Endothelial cell of umbilical vein (primary cell): ENCODE data around the gene SKI. TPM values are rescaled to one million over a fixed set of nuclear protein-coding genes. Genes with fewer than 3 reads are reported as not detected.

Experiments used
- BruUV-seq: library from RNA; stranded (reverse); fragments of 400-500 nt; replicated peaks from 2 replicates; lab custom pipeline; 2021; lab: Mats Ljungman, UMichigan
- CTCF ChIA-PET: fragments of 300-600, 350-600 bp; sonication (Branson Sonifier 250); formaldehyde crosslinking; loops from one replicate; lab custom pipeline; 2021; ENCODE audit warnings: antibody characterized with exemption, inconsistent platforms; lab: Charles Lee
- POLR2A ChIA-PET: fragments of 300-600, 350-600 bp; sonication (Branson Sonifier 250); formaldehyde crosslinking; loops from one replicate; lab custom pipeline; 2021; ENCODE audit warnings: antibody characterized with exemption, inconsistent platforms; lab: Charles Lee
- DNase-seq: peaks from one replicate; pipeline ENCODE4 v3.0.0-alpha.2; 2011; ENCODE audit warnings: low read depth, low spot score
- FAIRE-seq: peaks from 2 replicates; lab custom pipeline; 2011; peaks lifted over from hg19 to GRCh38; lab: Jason Lieb, UNC
- H2AFZ ChIP-seq: 2 replicates; pipeline ENCODE4 v1.6.0; 2012; ENCODE audit warnings: low read depth, low read length, control low read depth, inconsistent platforms
- H3K27ac ChIP-seq: 2 replicates; pipeline ENCODE4 v1.5.1; 2011; ENCODE audit warnings: low read depth, mild to moderate bottlenecking, control low read depth, low read length, moderate library complexity; ENCODE audit not compliant: insufficient read depth
- H3K27me3 ChIP-seq, 2 experiments: 2 replicates each; pipeline versions ENCODE4 v1.6.0 to v1.6.1; 2011; ENCODE audit warnings: low read length in 2 of 2, mixed read lengths in 1 of 2; ENCODE audit not compliant: control insufficient read depth in 2 of 2, insufficient read depth in 2 of 2
- H3K36me3 ChIP-seq, 2 experiments: 2 replicates in 1 of 2; 3 replicates in 1 of 2; pipeline ENCODE4 v1.5.1; 2011; ENCODE audit warnings: low read length in 2 of 2, mild to moderate bottlenecking in 1 of 2, moderate library complexity in 1 of 2; ENCODE audit not compliant: control insufficient read depth in 2 of 2, insufficient read depth in 2 of 2; ENCODE audit errors: extremely low read depth in 1 of 2
- H3K4me1 ChIP-seq: 3 replicates; pipeline ENCODE4 v1.5.1; 2011; ENCODE audit warnings: mild to moderate bottlenecking, low read length; ENCODE audit not compliant: control insufficient read depth, insufficient read depth; ENCODE audit errors: extremely low read depth
- H3K4me2 ChIP-seq: 2 replicates; pipeline ENCODE4 v1.6.1; 2011; ENCODE audit warnings: low read length, control low read depth, mixed read lengths; ENCODE audit not compliant: insufficient read depth
- H3K4me3 ChIP-seq, 3 experiments: fragments of 200-600 bp in 1 of 3; sonication (generic), shearing (Covaris generic) in 1 of 3; replicated peaks in 1 of 3; 2 replicates each; pipeline ENCODE4 v1.5.1; 2011 to 2016; ENCODE audit warnings: control low read depth in 3 of 3, low read length in 3 of 3, mild to moderate bottlenecking in 2 of 3, inconsistent platforms in 1 of 3, low read depth in 1 of 3, moderate library complexity in 1 of 3; ENCODE audit not compliant: insufficient read depth in 1 of 3
- H3K79me2 ChIP-seq: 2 replicates; pipeline ENCODE4 v1.6.0; 2012; ENCODE audit warnings: low read length, inconsistent platforms; ENCODE audit not compliant: control insufficient read depth, insufficient read depth
- H3K9ac ChIP-seq: replicated peaks from 2 replicates; pipeline ENCODE3; 2011; ENCODE audit warnings: low read length, control low read depth; ENCODE audit not compliant: insufficient read depth; ENCODE audit errors: extremely low read depth
- H3K9me1 ChIP-seq: replicated peaks from 3 replicates; pipeline ENCODE4 v1.6.0; 2011; ENCODE audit warnings: mild to moderate bottlenecking, low read length; ENCODE audit not compliant: control insufficient read depth, insufficient read depth; ENCODE audit errors: extremely low read depth
- H3K9me3 ChIP-seq: replicated peaks from 2 replicates; pipeline ENCODE4 v1.5.1; 2012; ENCODE audit warnings: low read length, inconsistent platforms; ENCODE audit not compliant: control insufficient read depth, insufficient read depth
- H4K20me1 ChIP-seq: replicated peaks from 2 replicates; pipeline ENCODE3; 2011; ENCODE audit warnings: mild to moderate bottlenecking, low read length; ENCODE audit not compliant: control insufficient read depth, insufficient read depth; ENCODE audit errors: extremely low read depth
- EZH2 ChIP-seq: IDR thresholded peaks from 2 replicates; pipeline ENCODE4 v1.6.1; 2012; ENCODE audit warnings: borderline replicate concordance, low read depth, mild to moderate bottlenecking, moderate library complexity, low read length, inconsistent platforms; ENCODE audit not compliant: severe bottlenecking
- FOS ChIP-seq: IDR thresholded peaks from 2 replicates; pipeline ENCODE4 v1.6.1; 2011; ENCODE audit warnings: mild to moderate bottlenecking, low read length, moderate library complexity, borderline replicate concordance; ENCODE audit not compliant: insufficient read depth
- GATA2 ChIP-seq: IDR thresholded peaks from 2 replicates; pipeline ENCODE4 v1.7.0; 2011; ENCODE audit warnings: low read depth, mild to moderate bottlenecking, moderate library complexity, mixed read lengths, low read length; ENCODE audit not compliant: insufficient read length, insufficient read depth
- JUN ChIP-seq: IDR thresholded peaks from 2 replicates; pipeline ENCODE4 v1.6.1; 2011; ENCODE audit warnings: borderline replicate concordance, low read depth; ENCODE audit not compliant: insufficient read length, insufficient read depth
- MYC ChIP-seq: IDR thresholded peaks from one replicate; pipeline ENCODE4 v1.6.1; 2011; ENCODE audit warnings: mild to moderate bottlenecking, low read depth, low read length
- POLR2A ChIP-seq: IDR thresholded peaks from 2 replicates; pipeline ENCODE4 v1.6.1; 2012; ENCODE audit warnings: low read depth, mild to moderate bottlenecking, control low read depth, low read length
- POLR2AphosphoS5 ChIP-seq: IDR thresholded peaks from 2 replicates; pipeline ENCODE4 v1.6.1; 2012; ENCODE audit warnings: low read depth, mild to moderate bottlenecking, control low read depth, low read length, moderate library complexity; ENCODE audit not compliant: insufficient read depth
- dilution Hi-C: fragments of 300-500 bp; cut with MboI; formaldehyde crosslinking; loops from one replicate; pipeline ENCODE4 v1.15.0; 2019; ENCODE audit warnings: low sequenced_read_pairs; ENCODE audit not compliant: extremely low pct_ligation_motif_present
- intact Hi-C: fragments of 100-400 bp; cut with micrococcal nuclease; formaldehyde crosslinking; loops from one replicate; pipeline ENCODE4 v1.10.0; 2022
- polyA plus RNA-seq, 4 experiments: library from polyadenylated mRNA; depleted of rRNA in 3 of 4; stranded (reverse) in 3 of 4; unstranded in 1 of 4; fragments of >200 nt; gene quantifications; 2 replicates each; pipeline versions ENCODE4 v1.2.1 to v1.2.3, GENCODE V29; 2011 to 2012; ENCODE audit warnings: missing spikeins in 1 of 4
- total RNA-seq: library from RNA; stranded (reverse); gene quantifications from 2 replicates; pipeline ENCODE4 v1.2.3, GENCODE V29; 2021
- TF ChIP-seq, protein P1 (sequence below), 2 donors: IDR thresholded peaks; 1 replicate in 1 of 2; 2 replicates in 1 of 2; pipeline ENCODE4 v1.5.1; 2011; ENCODE audit warnings: low read length in 2 of 2, mild to moderate bottlenecking in 2 of 2, moderate library complexity in 2 of 2, control low read depth in 1 of 2, inconsistent platforms in 1 of 2, low read depth in 1 of 2; ENCODE audit not compliant: insufficient read depth in 1 of 2; ENCODE audit errors: extremely low read depth in 1 of 2
- TF ChIP-seq, protein P2 (sequence below): IDR thresholded peaks from 2 replicates; pipeline ENCODE4 v1.6.1; 2011; ENCODE audit not compliant: insufficient read depth, insufficient read length

Gene SKI
- total and polyA plus RNA-seq, 2 donors (not counting 3 experiments of a cell fraction or from before 2014, with no cell fraction given): 11.6 to 80.3 TPM

GRCh38 chr1:2205191-2205952, 22.7 kb upstream of the SKI start:
- Histone ChIP-seq H3K9me3 (no peaks in the 10 kb centered on the region), H3K27me3 (no peaks in the 10 kb centered on the region), H3K9ac (no peak overlapping the region), H3K9me1 (no peaks in the 10 kb centered on the region), H3K4me3 (peak overlapping the region in 2 of 3 experiments; percentile 26 to 45), H2AFZ (peak overlapping the region; percentile 75), H3K79me2 (no peaks in the 10 kb centered on the region), H3K36me3 (no peaks in the 10 kb centered on the region), H4K20me1 (no peaks in the 10 kb centered on the region), H3K4me2 (peak overlapping the region; percentile 34), H3K27ac (peak overlapping the region; percentile 24), H3K4me1 (peaks cover 29% of the 10 kb centered on the region)
- no TSS peak for BruUV-seq
- dilution Hi-C loops: no loop called here
- CTCF ChIA-PET: interaction anchor here (0.7 to 12.3 kb wide), 7 partner anchors 9 to 186 kb away, joined by 3 to 631 read pairs (median 4); partner anchors contain the start of genes FAAP20, MORN1 and RER1
- DNase-seq (peak; percentile 86), FAIRE-seq (peak; percentile 84)
- TF ChIP-seq MYC (no peak), POLR2AphosphoS5 (no peak), GATA2 (no peak), EZH2 (no peak), FOS (no peak), JUN (no peak), POLR2A (no peak)
- TF ChIP-seq, protein P1, sequence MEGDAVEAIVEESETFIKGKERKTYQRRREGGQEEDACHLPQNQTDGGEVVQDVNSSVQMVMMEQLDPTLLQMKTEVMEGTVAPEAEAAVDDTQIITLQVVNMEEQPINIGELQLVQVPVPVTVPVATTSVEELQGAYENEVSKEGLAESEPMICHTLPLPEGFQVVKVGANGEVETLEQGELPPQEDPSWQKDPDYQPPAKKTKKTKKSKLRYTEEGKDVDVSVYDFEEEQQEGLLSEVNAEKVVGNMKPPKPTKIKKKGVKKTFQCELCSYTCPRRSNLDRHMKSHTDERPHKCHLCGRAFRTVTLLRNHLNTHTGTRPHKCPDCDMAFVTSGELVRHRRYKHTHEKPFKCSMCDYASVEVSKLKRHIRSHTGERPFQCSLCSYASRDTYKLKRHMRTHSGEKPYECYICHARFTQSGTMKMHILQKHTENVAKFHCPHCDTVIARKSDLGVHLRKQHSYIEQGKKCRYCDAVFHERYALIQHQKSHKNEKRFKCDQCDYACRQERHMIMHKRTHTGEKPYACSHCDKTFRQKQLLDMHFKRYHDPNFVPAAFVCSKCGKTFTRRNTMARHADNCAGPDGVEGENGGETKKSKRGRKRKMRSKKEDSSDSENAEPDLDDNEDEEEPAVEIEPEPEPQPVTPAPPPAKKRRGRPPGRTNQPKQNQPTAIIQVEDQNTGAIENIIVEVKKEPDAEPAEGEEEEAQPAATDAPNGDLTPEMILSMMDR (IDR thresholded peaks at IDR 0.05; ENCODE audit: extremely low read depth in 1 of 2, insufficient read depth in 1 of 2, low read depth in 1 of 2, low read length in 2 of 2): no peak
- TF ChIP-seq, protein P2, sequence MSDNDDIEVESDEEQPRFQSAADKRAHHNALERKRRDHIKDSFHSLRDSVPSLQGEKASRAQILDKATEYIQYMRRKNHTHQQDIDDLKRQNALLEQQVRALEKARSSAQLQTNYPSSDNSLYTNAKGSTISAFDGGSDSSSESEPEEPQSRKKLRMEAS: no peak
- intact Hi-C loops: loop anchor here (1.0 to 2.0 kb wide), 3 partner anchors 8 to 73 kb away; no protein-coding TSS in a partner anchor
- POLR2A ChIA-PET: interaction anchor here (1.0 to 1.8 kb wide), 4 partner anchors 10 to 25 kb away, joined by 3 to 17 read pairs (median 6); partner anchors contain the start of gene FAAP20
